Upper lobe of right lung (tissue), 1 donor: ENCODE results near the gene HNRNPUL1. TPM values are rescaled to one million over a fixed set of nuclear protein-coding genes. Genes with fewer than 3 reads are reported as not detected.

Experiments used
- ATAC-seq: fragments of 200-7000 bp; cut with Tn5 transposase; one replicate; pipeline ENCODE4 v1.9.1; 2020; ENCODE audit warnings: mild to moderate bottlenecking, moderate library complexity
- DNase-seq: peaks from one replicate; pipeline ENCODE4 v3.0.0-alpha.2; 2020
- H3K27ac ChIP-seq: fragments of 200-600 bp; one replicate; pipeline ENCODE4 v1.8.0; 2022
- H3K27me3 ChIP-seq: fragments of 200-600 bp; one replicate; pipeline ENCODE4 v1.8.0; 2022; ENCODE audit warnings: mild to moderate bottlenecking
- H3K36me3 ChIP-seq: fragments of 200-600 bp; one replicate; pipeline ENCODE4 v1.8.0; 2022
- H3K4me1 ChIP-seq: fragments of 200-600 bp; one replicate; pipeline ENCODE4 v1.8.0; 2022
- H3K4me3 ChIP-seq: fragments of 200-600 bp; one replicate; pipeline ENCODE4 v1.8.0; 2022; ENCODE audit warnings: mild to moderate bottlenecking
- H3K9me3 ChIP-seq: fragments of 200-600 bp; one replicate; pipeline ENCODE4 v1.8.0; 2022
- CTCF ChIP-seq: fragments of 200-600 bp; IDR thresholded peaks from one replicate; pipeline ENCODE4 v1.8.0; 2022; ENCODE audit warnings: antibody characterized with exemption
- intact Hi-C: fragments of 100-400 bp; cut with DNase I; formaldehyde crosslinking; loops from one replicate; pipeline ENCODE4 v1.11.0; 2022
- total RNA-seq: library from RNA; stranded (reverse); fragmentation: NEBNext Ultra II Directional; extraction: Animal tissue kit (Norgen Biotek cat#: 25700); gene quantifications from one replicate; pipeline ENCODE4 v1.2.1, GENCODE V29; 2021
- donor health status: DM: no; HTN: yes; CAD: no; lungs with severe emphysema.

Gene HNRNPUL1
- total RNA-seq, 1 donor from 2014 or later: 171 TPM

- intact Hi-C loops: no loop called here
- peak; percentile 0 for ATAC-seq
- Histone ChIP-seq H3K9me3 (no peaks in the 10 kb centered on the region), H3K4me1 (peaks cover 77% of the 10 kb centered on the region), H3K4me3 (no peak overlapping the region), H3K27ac (peak overlapping the region; percentile 80), H3K27me3 (no peaks in the 10 kb centered on the region), H3K36me3 (peaks cover 19% of the 10 kb centered on the region)
- DNase-seq: no peak
- no peak for TF ChIP-seq CTCF
These were observed 60.1 kb downstream of the HNRNPUL1 start for GRCh38 chr19:41324231-41324702.

- H3K4me3 ChIP-seq: no peak overlapping the region
- intact Hi-C loops: no loop called here
- H3K36me3 ChIP-seq: peaks cover 22% of the 10 kb centered on the region
- TF ChIP-seq CTCF: no peak
- H3K27me3 ChIP-seq: no peaks in the 10 kb centered on the region
- no peaks in the 10 kb centered on the region for H3K9me3 ChIP-seq
- peak overlapping the region; percentile 80 for H3K27ac ChIP-seq
- DNase-seq (peak; percentile 78), ATAC-seq (peak; percentile 1)
- H3K4me1 ChIP-seq: peaks cover 85% of the 10 kb centered on the region
These were observed 60.9 kb downstream of the HNRNPUL1 start for GRCh38 chr19:41324921-41325639.

GRCh38 chr19:41325640-41325946 lies 61.4 kb downstream of the HNRNPUL1 start:
- intact Hi-C loops: no loop called here
- ATAC-seq: no peak
- DNase-seq: no peak
- no peaks in the 10 kb centered on the region for H3K27me3 ChIP-seq
- no peak for TF ChIP-seq CTCF
- H3K27ac ChIP-seq: peak overlapping the region; percentile 80
- H3K4me1 ChIP-seq: peaks cover 88% of the 10 kb centered on the region
- no peaks in the 10 kb centered on the region for H3K9me3 ChIP-seq
- H3K36me3 ChIP-seq: peaks cover 22% of the 10 kb centered on the region
- peak overlapping the region; percentile 23 for H3K4me3 ChIP-seq

GRCh38 chr19:41325947-41326706 lies 62.0 kb downstream of the HNRNPUL1 start:
- H3K27ac ChIP-seq: peak overlapping the region; percentile 80
- TF ChIP-seq CTCF: no peak
- H3K36me3 ChIP-seq: peaks cover 22% of the 10 kb centered on the region
- H3K27me3 ChIP-seq: no peaks in the 10 kb centered on the region
- H3K4me1 ChIP-seq: peaks cover 88% of the 10 kb centered on the region
- intact Hi-C loops: no loop called here
- ATAC-seq (no peak), DNase-seq (no peak)
- H3K4me3 ChIP-seq: peak overlapping the region; percentile 23
- no peaks in the 10 kb centered on the region for H3K9me3 ChIP-seq

- Histone ChIP-seq H3K27me3 (no peaks in the 10 kb centered on the region), H3K4me3 (peak overlapping the region; percentile 36), H3K9me3 (no peaks in the 10 kb centered on the region), H3K4me1 (peaks cover 82% of the 10 kb centered on the region), H3K36me3 (peaks cover 28% of the 10 kb centered on the region), H3K27ac (peak overlapping the region; percentile 80)
- intact Hi-C loops: no loop called here
- DNase-seq (no peak), ATAC-seq (no peak)
- no peak for TF ChIP-seq CTCF
These were observed 63.0 kb downstream of the HNRNPUL1 start for GRCh38 chr19:41327076-41327575.
